Measurements from ENCODE around the gene CCDC82.

GRCh38 chr11:96311120-96311568 is 78.6 kb downstream of the CCDC82 start:
- TF ChIP-seq CTCF (IDR thresholded peaks at IDR 0.05) (no peak), POLR2A (IDR thresholded peaks at IDR 0.05) (no peak)
